Posterior vena cava (tissue), 2 donors: ENCODE results near the gene NCOA4. TPM values are rescaled to one million over a fixed set of nuclear protein-coding genes. Genes with fewer than 3 reads are reported as not detected.

Experiments
- total RNA-seq, 2 donors: library from RNA; stranded (reverse); fragmentation: NEBNext Ultra II Directional; extraction: Animal tissue kit (Norgen Biotek cat#: 25700); gene quantifications; one replicate each; pipeline ENCODE4 v1.2.1, GENCODE V29; 2021
- donor health status: DM: yes; HTN: yes; CAD: no.
- donor health status: DM: yes; HTN: yes; CAD: no.

NCOA4 gene
- total RNA-seq, 2 donors from 2014 or later = 99.0 to 123 TPM

Other genes with a start within 250 kb of the NCOA4 start
- 10 to 100 TPM; 11.2 to 11.7 TPM for gene AGAP4, start 183.1 kb downstream of the NCOA4 start, total RNA-seq
- 10 to 100 TPM; 36.8 to 37.7 TPM for gene TIMM23, start 58.1 kb downstream of the NCOA4 start, total RNA-seq
- not detected for gene MSMB, start 15.6 kb upstream of the NCOA4 start, total RNA-seq